Measurements from ENCODE around the gene ZKSCAN4. TPM values are rescaled to one million over a fixed set of nuclear protein-coding genes. Genes with fewer than 3 reads are reported as not detected.

Gene ZKSCAN4
- total RNA-seq: 5.4 and 6.0 TPM in 2 replicates

GRCh38 chr6:28252009-28252975, at the start of gene ZKSCAN4:
Gene ZKSCAN4, minus strand, starts transcription at chr6:28252269. Its CDS starts 289 bp downstream, at chr6:28251980.

GRCh38 chr6:28281288-28282064, 29.4 kb upstream of the ZKSCAN4 start, which contains the start of gene PGBD1:
Gene PGBD1, plus strand, starts transcription at chr6:28281572. Its CDS starts 2,242 bp downstream, at chr6:28283814.

GRCh38 chr6:28266962-28267694, 15.1 kb upstream of the ZKSCAN4 start, which contains the start of gene ZSCAN26:
Gene ZSCAN26, plus strand, starts transcription at chr6:28267143. Its CDS starts 4,777 bp downstream, at chr6:28271920.

GRCh38 chr6:28258877-28259777, 7.1 kb upstream of the ZKSCAN4 start, which contains the start of gene NKAPL:
Gene NKAPL, plus strand, starts transcription at chr6:28259297. Its CDS starts 75 bp downstream, at chr6:28259372.

GRCh38 chr6:28225056-28225834, 26.8 kb downstream of the ZKSCAN4 start, which contains the start of gene ZSCAN9:
Gene ZSCAN9, plus strand, starts transcription at chr6:28225275. Its CDS starts 1,810 bp downstream, at chr6:28227085.

Other genes with a start within 250 kb of the ZKSCAN4 start
- 0.25 and 0.77 TPM in 2 replicates for gene ZNF165, start 171.7 kb downstream of the ZKSCAN4 start, total RNA-seq
- gene ZSCAN16, start 127.7 kb downstream of the ZKSCAN4 start, total RNA-seq: 4.9 and 5.8 TPM in 2 replicates
- 17.2 and 19.2 TPM in 2 replicates for gene ZKSCAN8, start 110.4 kb downstream of the ZKSCAN4 start, total RNA-seq
- 12.9 and 13.4 TPM in 2 replicates for gene ZSCAN9, start 27.0 kb downstream of the ZKSCAN4 start, total RNA-seq
- 1.00 and 1.9 TPM in 2 replicates for gene NKAPL, start 7.0 kb upstream of the ZKSCAN4 start, total RNA-seq
- gene ZSCAN26, start 14.9 kb upstream of the ZKSCAN4 start, total RNA-seq: 19.4 and 21.9 TPM in 2 replicates
- 7.9 and 9.5 TPM in 2 replicates for gene PGBD1, start 29.3 kb upstream of the ZKSCAN4 start, total RNA-seq
- 7.9 and 19.7 TPM in 2 replicates for gene ZSCAN31, start 83.9 kb upstream of the ZKSCAN4 start, total RNA-seq
- gene ZKSCAN3, start 97.7 kb upstream of the ZKSCAN4 start, total RNA-seq: 5.9 and 6.1 TPM in 2 replicates
- gene ZSCAN12, start 147.5 kb upstream of the ZKSCAN4 start, total RNA-seq: 9.3 and 9.5 TPM in 2 replicates
- gene ZSCAN23, start 191.2 kb upstream of the ZKSCAN4 start, total RNA-seq: 6.2 and 6.3 TPM in 2 replicates